ENCODE data around the gene ARID1B. TPM values are rescaled to one million over a fixed set of nuclear protein-coding genes. Genes with fewer than 3 reads are reported as not detected.

Gene ARID1B
- total and polyA plus RNA-seq, 2 of the 4 experiments (the other 2 are of a cell fraction), result 14.5 to 20.1 TPM

- in situ Hi-C loops (cut with MboI; ENCODE audit: low sequenced_read_pairs) (no loop called here), intact Hi-C loops (cut with micrococcal nuclease) (no loop called here), dilution Hi-C loops (cut with HindIII; ENCODE audit: low sequenced_read_pairs, unreplicated experiment) (no loop called here)
- Histone ChIP-seq H4K5ac (ENCODE audit: low read depth, low read length) (no peak overlapping the region), H3K4me3 (ENCODE audit: insufficient read depth, low read depth, low read length) (no peak overlapping the region), H2BK15ac (ENCODE audit: low read depth, low read length) (no peak overlapping the region), H3K9me1 (ENCODE audit: insufficient read depth, low read length) (peaks cover 21% of the 10 kb centered on the region), H2BK5ac (ENCODE audit: low read depth, low read length, poor library complexity, severe bottlenecking) (no peak overlapping the region), H3K14ac (replicated peaks; ENCODE audit: low read depth, low read length) (no peak overlapping the region), H3K18ac (ENCODE audit: low read depth, low read length) (no peak overlapping the region), H3K27me3 (ENCODE audit: control insufficient read depth, insufficient read depth, low read length) (no peaks in the 10 kb centered on the region), H2BK120ac (ENCODE audit: low read depth, low read length) (no peak overlapping the region), H4K91ac (ENCODE audit: insufficient read depth, low read depth, low read length) (no peak overlapping the region), H3K4ac (ENCODE audit: low read depth, low read length) (no peak overlapping the region), H2AK9ac (replicated peaks; ENCODE audit: low read depth, low read length, poor library complexity) (no peak overlapping the region), H3K56ac (ENCODE audit: extremely low read depth, insufficient read depth, low read length) (no peak overlapping the region), H2AFZ (replicated peaks; ENCODE audit: low read length, poor library complexity) (no peak overlapping the region), H4K8ac (ENCODE audit: low read depth in 2 of 2, low read length in 2 of 2) (no peak overlapping the region), H3K9me3 (ENCODE audit: control insufficient read depth, insufficient read depth, low read length) (no peaks in the 10 kb centered on the region), H4K20me1 (ENCODE audit: insufficient read depth, low read length) (peaks cover 40% of the 10 kb centered on the region), H3K4me1 (ENCODE audit: control insufficient read depth, insufficient read depth, low read length) (peaks cover 8% of the 10 kb centered on the region; the same call in 1 of the 2 replicates), H3K9ac (ENCODE audit: low read depth, low read length) (no peak overlapping the region), H2BK20ac (ENCODE audit: low read depth, low read length) (no peak overlapping the region), H3K36me3 (ENCODE audit: control insufficient read depth, insufficient read depth, low read length) (no peaks in the 10 kb centered on the region), H2AK5ac (ENCODE audit: low read depth, low read length) (no peak overlapping the region), H3K79me1 (ENCODE audit: low read depth in 1 of 2, low read length in 2 of 2) (peaks cover 35 to 63% of the 10 kb centered on the region in 2 experiments), H3K27ac (ENCODE audit: insufficient read depth, low read length) (no peak overlapping the region), H3K4me2 (ENCODE audit: low read depth, low read length) (no peak overlapping the region), H3K23ac (ENCODE audit: low read depth, low read length) (no peak overlapping the region)
- no peak for ATAC-seq (ENCODE audit: low read depth)
- CTCF ChIA-PET, result no interaction called here
- no peak for DNase-seq
- BruUV-seq (replicated peaks), result no TSS peak
- POLR2A ChIA-PET (ENCODE audit: unreplicated experiment), result no interaction called here
- no CpG with 5 or more reads among the region's 3 CpGs for WGBS, 2 experiments (ENCODE audit: extremely low coverage in 2 of 2, insufficient read length in 1 of 2)
- no peak for TF ChIP-seq CHD1 (IDR thresholded peaks at IDR 0.05; ENCODE audit: low read depth, low read length)
- no peak for TF ChIP-seq NFE2L2 (IDR thresholded peaks at IDR 0.05; ENCODE audit: low read depth, low read length)
- TF ChIP-seq RAD21 (IDR thresholded peaks at IDR 0.05; ENCODE audit: low read length), result no peak
- no peak for TF ChIP-seq MAFK (IDR thresholded peaks at IDR 0.05; ENCODE audit: low read depth, low read length)
- TF ChIP-seq SMC3 (IDR thresholded peaks at IDR 0.05; ENCODE audit: low read depth, low read length), result no peak
- TF ChIP-seq, protein P1, sequence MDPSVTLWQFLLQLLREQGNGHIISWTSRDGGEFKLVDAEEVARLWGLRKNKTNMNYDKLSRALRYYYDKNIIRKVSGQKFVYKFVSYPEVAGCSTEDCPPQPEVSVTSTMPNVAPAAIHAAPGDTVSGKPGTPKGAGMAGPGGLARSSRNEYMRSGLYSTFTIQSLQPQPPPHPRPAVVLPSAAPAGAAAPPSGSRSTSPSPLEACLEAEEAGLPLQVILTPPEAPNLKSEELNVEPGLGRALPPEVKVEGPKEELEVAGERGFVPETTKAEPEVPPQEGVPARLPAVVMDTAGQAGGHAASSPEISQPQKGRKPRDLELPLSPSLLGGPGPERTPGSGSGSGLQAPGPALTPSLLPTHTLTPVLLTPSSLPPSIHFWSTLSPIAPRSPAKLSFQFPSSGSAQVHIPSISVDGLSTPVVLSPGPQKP (IDR thresholded peaks at IDR 0.05; ENCODE audit: borderline replicate concordance, low read depth, low read length), result no peak
- TF ChIP-seq RCOR1 (IDR thresholded peaks at IDR 0.05; ENCODE audit: insufficient replicate concordance, low read length), result no peak
- TF ChIP-seq MAZ (IDR thresholded peaks at IDR 0.05; ENCODE audit: borderline replicate concordance, low read depth, low read length), result no peak
- TF ChIP-seq POLR2A (IDR thresholded peaks at IDR 0.05; ENCODE audit: low read depth, low read length), result no peak
- TF ChIP-seq FOS (IDR thresholded peaks at IDR 0.05; ENCODE audit: low read depth, low read length), result no peak
These were observed 208.1 kb downstream of the ARID1B start for GRCh38 chr6:156985309-156985708.

Measured in IMR-90 (cell line).